Esophagus muscularis mucosa (tissue), 4 donors: ENCODE measurements around the gene EXOC3. TPM values are rescaled to one million over a fixed set of nuclear protein-coding genes. Genes with fewer than 3 reads are reported as not detected.

Source experiments
- DNase-seq: peaks from one replicate; pipeline ENCODE4 v3.0.0-alpha.2; 2017; ENCODE audit errors: extremely low spot score
- H3K27ac ChIP-seq, 4 donors: fragments of 200-600 bp; sonication (generic); replicated peaks in 1 of 4; 1 replicate in 3 of 4; 2 replicates in 1 of 4; pipeline ENCODE4 v1.5.1; 2016 to 2019; ENCODE audit warnings: mild to moderate bottlenecking in 1 of 4
- H3K27me3 ChIP-seq, 4 donors: fragments of 200-600 bp; sonication (generic); one replicate each; pipeline versions ENCODE4 v1.5.1 to v1.6.0; 2016 to 2019
- H3K36me3 ChIP-seq, 4 donors: fragments of 200-600 bp; sonication (generic); one replicate each; pipeline ENCODE4 v1.5.1; 2016 to 2019
- H3K4me1 ChIP-seq, 4 donors: fragments of 200-600 bp; sonication (generic); one replicate each; pipeline ENCODE4 v1.5.1; 2016 to 2019
- H3K4me3 ChIP-seq, 4 donors: fragments of 200-600 bp; sonication (generic); 1 replicate in 2 of 4; 2 replicates in 2 of 4; pipeline ENCODE4 v1.5.1; 2016 to 2019; ENCODE audit warnings: mild to moderate bottlenecking in 4 of 4, moderate library complexity in 1 of 4
- H3K9me3 ChIP-seq, 4 donors: fragments of 200-600 bp; sonication (generic); 1 replicate in 3 of 4; 2 replicates in 1 of 4; pipeline ENCODE4 v1.5.1; 2016 to 2019
- CTCF ChIP-seq, 3 experiments: fragments of 200-600 bp in 2 of 3; fragments of 450-650 bp in 1 of 3; sonication (generic) in 2 of 3; IDR thresholded peaks; one replicate each; pipeline ENCODE4 v1.5.1; 2017 to 2019; ENCODE audit warnings: antibody characterized with exemption in 3 of 3, mild to moderate bottlenecking in 2 of 3, moderate library complexity in 1 of 3
- EP300 ChIP-seq: sonication (generic); formaldehyde crosslinking; IDR thresholded peaks from one replicate; pipeline ENCODE4 v1.6.1; 2017; ENCODE audit warnings: antibody characterized with exemption
- POLR2A ChIP-seq: fragments of 450-650 bp; IDR thresholded peaks from one replicate; pipeline ENCODE4 v1.6.1; 2017; ENCODE audit warnings: antibody characterized with exemption, moderate library complexity, mild to moderate bottlenecking, low read depth
- POLR2AphosphoS5 ChIP-seq, 2 donors: sonication (generic); formaldehyde crosslinking; IDR thresholded peaks; one replicate each; pipeline ENCODE4 v1.6.1; 2017; ENCODE audit warnings: antibody characterized with exemption in 2 of 2
- WGBS: methylation state at CpG from one replicate; pipeline ENCODE4 v1.1.5; 2018; 5-methylcytosine and 5-hydroxymethylcytosine counted together
- intact Hi-C: fragments of 100-400 bp; cut with DNase I; formaldehyde crosslinking; loops from one replicate; pipeline ENCODE4 v1.15.1; 2023
- total RNA-seq, 4 donors: library from RNA; depleted of rRNA; stranded (reverse); fragments of >200 nt; gene quantifications; one replicate each; pipeline versions ENCODE4 v1.1.0 to v1.2.1, GENCODE V29; 2016

EXOC3 gene
- total RNA-seq, 4 donors from 2014 or later = 48.6 to 82.1 (median 59.3) TPM

- Histone ChIP-seq H3K36me3 (no peaks in the 10 kb centered on the region), H3K27ac (no peak overlapping the region), H3K9me3 (no peaks in the 10 kb centered on the region), H3K27me3 (peaks cover 0 to 15% (median 0%) of the 10 kb centered on the region in 4 donors), H3K4me1 (no peaks in the 10 kb centered on the region), H3K4me3 (no peak overlapping the region)
- intact Hi-C loops = no loop called here
- TF ChIP-seq CTCF (IDR thresholded peaks at IDR 0.05) (no peak), POLR2A (no peak), EP300 (no peak), POLR2AphosphoS5 (IDR thresholded peaks at IDR 0.05) (no peak)
- no peak for DNase-seq
- 78% methylated on average over 9 of the region's 9 CpGs for whole genome bisulfite sequencing
These were observed 36.9 kb upstream of the EXOC3 start for GRCh38 chr5:406041-406440.

- no peaks in the 10 kb centered on the region for H3K9me3 ChIP-seq
- no peaks in the 10 kb centered on the region for H3K4me1 ChIP-seq
- no peak overlapping the region for H3K4me3 ChIP-seq
- intact Hi-C loops = no loop called here
- TF ChIP-seq POLR2AphosphoS5 (IDR thresholded peaks at IDR 0.05) = no peak
- TF ChIP-seq POLR2A = no peak
- no peak for TF ChIP-seq CTCF (IDR thresholded peaks at IDR 0.05)
- no peak for TF ChIP-seq EP300
- WGBS = 75% methylated on average over 6 of the region's 6 CpGs
- no peak for DNase-seq
- H3K27ac ChIP-seq = no peak overlapping the region
- peaks cover 0 to 10% (median 0%) of the 10 kb centered on the region in 4 donors for H3K27me3 ChIP-seq
- no peaks in the 10 kb centered on the region for H3K36me3 ChIP-seq
These were observed 35.9 kb upstream of the EXOC3 start for GRCh38 chr5:407051-407450.

- peaks cover 0 to 4% (median 0%) of the 10 kb centered on the region in 4 donors for H3K27me3 ChIP-seq
- no peak overlapping the region for H3K27ac ChIP-seq
- no peak for TF ChIP-seq CTCF (IDR thresholded peaks at IDR 0.05)
- TF ChIP-seq POLR2A = no peak
- no peak for TF ChIP-seq EP300
- no peak for TF ChIP-seq POLR2AphosphoS5 (IDR thresholded peaks at IDR 0.05)
- H3K9me3 ChIP-seq = no peaks in the 10 kb centered on the region
- no peaks in the 10 kb centered on the region for H3K36me3 ChIP-seq
- WGBS = 84% methylated on average over 8 of the region's 8 CpGs
- H3K4me1 ChIP-seq = no peaks in the 10 kb centered on the region
- intact Hi-C loops = no loop called here
- no peak for DNase-seq
- H3K4me3 ChIP-seq = no peak overlapping the region
These were observed 35.1 kb upstream of the EXOC3 start for GRCh38 chr5:407801-408268.

GRCh38 chr5:410911-411517 is 32.0 kb upstream of the EXOC3 start:
- 84% methylated on average over 2 of the region's 2 CpGs for WGBS
- intact Hi-C loops = no loop called here
- no peak overlapping the region for H3K4me3 ChIP-seq
- no peaks in the 10 kb centered on the region for H3K9me3 ChIP-seq
- peaks cover 0 to 14% (median 0%) of the 10 kb centered on the region in 4 donors for H3K4me1 ChIP-seq
- H3K27ac ChIP-seq = no peak overlapping the region
- TF ChIP-seq POLR2AphosphoS5 (IDR thresholded peaks at IDR 0.05) (no peak), CTCF (IDR thresholded peaks at IDR 0.05) (no peak), POLR2A (no peak), EP300 (no peak)
- H3K36me3 ChIP-seq = no peaks in the 10 kb centered on the region
- peaks cover 0 to 9% (median 0%) of the 10 kb centered on the region in 4 donors for H3K27me3 ChIP-seq
- DNase-seq = no peak

GRCh38 chr5:411728-412127 is 31.2 kb upstream of the EXOC3 start:
- H3K9me3 ChIP-seq = no peaks in the 10 kb centered on the region

More at GRCh38 chr5:411728-412127, 31.2 kb upstream of the EXOC3 start:
- H3K36me3 ChIP-seq = no peaks in the 10 kb centered on the region
- peaks cover 0 to 18% (median 0%) of the 10 kb centered on the region in 4 donors for H3K4me1 ChIP-seq
- DNase-seq = no peak
- peaks cover 0 to 9% (median 0%) of the 10 kb centered on the region in 4 donors for H3K27me3 ChIP-seq
- WGBS = 78% methylated on average over 13 of the region's 13 CpGs
- no peak overlapping the region for H3K4me3 ChIP-seq
- intact Hi-C loops = no loop called here
- TF ChIP-seq CTCF (IDR thresholded peaks at IDR 0.05) = no peak
- TF ChIP-seq EP300 = no peak
- TF ChIP-seq POLR2AphosphoS5 (IDR thresholded peaks at IDR 0.05) = no peak
- no peak for TF ChIP-seq POLR2A
- no peak overlapping the region for H3K27ac ChIP-seq
